GM12891 (cell line): ENCODE measurements around the gene CCDC32.

ENCODE experiments used
- POLR2A ChIP-seq: IDR thresholded peaks from 2 replicates; pipeline ENCODE4 v1.6.1; 2011; ENCODE audit warnings: low read depth, low read length, control low read depth
- POLR2AphosphoS5 ChIP-seq: IDR thresholded peaks from 2 replicates; pipeline ENCODE4 v1.6.1; 2011; ENCODE audit warnings: low read depth, low read length, control low read depth
- SPI1 ChIP-seq: IDR thresholded peaks from 2 replicates; pipeline ENCODE4 v1.6.1; 2011; ENCODE audit warnings: low read depth, low read length, control low read depth
- TAF1 ChIP-seq: IDR thresholded peaks from 2 replicates; pipeline ENCODE4 v1.6.1; 2011; ENCODE audit warnings: low read depth, low read length, control low read depth

GRCh38 chr15:40582726-40583246 is 17.9 kb upstream of the CCDC32 start:
- TF ChIP-seq POLR2AphosphoS5 (no peak), TAF1 (no peak), POLR2A (no peak), SPI1 (no peak)
